ENCODE results near the gene MRPS22.

The MRPS22 gene

DNA sequence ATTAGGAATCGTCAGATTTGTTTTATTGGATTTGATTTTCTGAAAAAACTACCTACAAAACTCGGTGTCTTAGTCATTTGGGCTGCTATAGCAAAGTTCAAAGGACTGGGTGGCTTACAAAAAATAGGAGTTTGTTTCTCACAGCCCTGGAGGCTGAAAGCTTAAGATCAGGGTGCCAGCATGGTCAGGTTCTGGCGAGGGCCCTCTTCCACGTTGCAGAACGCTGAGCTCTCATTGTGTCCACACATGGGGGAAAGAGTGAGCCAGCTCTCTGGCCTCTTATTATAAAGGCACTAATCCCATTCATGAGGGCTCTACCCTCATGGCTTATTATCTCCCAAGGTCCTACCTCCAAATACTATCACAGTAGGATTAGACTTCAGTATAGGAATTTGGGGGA lies 40.6 kb upstream of the MRPS22 start:
- H3K36me3 ChIP-seq (ENCODE audit: insufficient read depth, low read length), result no peaks in the 10 kb centered on the region
- H3K9ac ChIP-seq (ENCODE audit: low read depth, low read length), result no peak overlapping the region
- no peaks in the 10 kb centered on the region for H3K27me3 ChIP-seq (ENCODE audit: insufficient read depth, low read length)
- no peak overlapping the region for H3K4me3 ChIP-seq (ENCODE audit: low read length)
- WGBS, result 93% methylated on average over 5 of the region's 5 CpGs
- no peak overlapping the region for H3K27ac ChIP-seq (ENCODE audit: low read depth, low read length)
- no peaks in the 10 kb centered on the region for H3K9me3 ChIP-seq (ENCODE audit: insufficient read depth, low read depth, low read length)
- 0 out of 2 replicates have a peak, but pooled peaks cover 6% of the 10 kb centered on the region for H3K4me1 ChIP-seq (ENCODE audit: insufficient read depth, low read length)

DNA sequence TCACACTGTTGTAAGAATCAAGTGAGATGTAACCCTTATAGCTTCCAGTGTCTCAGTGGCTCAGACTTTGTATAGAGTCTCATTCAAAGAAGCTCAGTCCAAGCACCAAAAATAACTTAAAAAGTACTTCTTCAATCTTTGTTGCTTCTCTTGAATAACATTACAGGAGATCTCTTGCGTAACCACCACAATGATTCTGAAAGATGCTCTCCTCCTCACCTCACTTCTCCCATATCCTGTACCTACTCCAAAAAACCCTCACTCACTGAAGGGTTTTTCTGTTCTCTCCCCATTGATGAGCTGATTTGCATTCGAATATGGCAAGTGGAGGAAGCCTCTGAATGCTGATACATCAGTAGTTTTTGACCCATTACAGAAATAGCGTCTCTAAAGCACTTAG lies 39.4 kb upstream of the MRPS22 start:
- WGBS, result 74% methylated on average over 3 of the region's 3 CpGs
- Histone ChIP-seq H3K4me1 (ENCODE audit: insufficient read depth, low read length) (peaks cover 6% of the 10 kb centered on the region; the same call in 1 of the 2 replicates), H3K36me3 (ENCODE audit: insufficient read depth, low read length) (no peaks in the 10 kb centered on the region), H3K9ac (ENCODE audit: low read depth, low read length) (no peak overlapping the region), H3K27me3 (ENCODE audit: insufficient read depth, low read length) (no peaks in the 10 kb centered on the region), H3K9me3 (ENCODE audit: insufficient read depth, low read depth, low read length) (no peaks in the 10 kb centered on the region), H3K27ac (ENCODE audit: low read depth, low read length) (no peak overlapping the region), H3K4me3 (ENCODE audit: low read length) (no peak overlapping the region)

- H3K9me3 ChIP-seq (ENCODE audit: insufficient read depth, low read depth, low read length), result no peaks in the 10 kb centered on the region
- H3K4me3 ChIP-seq (ENCODE audit: low read length), result no peak overlapping the region
- H3K36me3 ChIP-seq (ENCODE audit: insufficient read depth, low read length), result no peaks in the 10 kb centered on the region
- WGBS, result 89% methylated on average over 2 of the region's 2 CpGs
- H3K27me3 ChIP-seq (ENCODE audit: insufficient read depth, low read length), result no peaks in the 10 kb centered on the region
- no peak overlapping the region for H3K27ac ChIP-seq (ENCODE audit: low read depth, low read length)
- no peak overlapping the region for H3K9ac ChIP-seq (ENCODE audit: low read depth, low read length)
- peaks cover 4% of the 10 kb centered on the region; the same call in 1 of the 2 replicates for H3K4me1 ChIP-seq (ENCODE audit: insufficient read depth, low read length)
These were observed 37.7 kb upstream of the MRPS22 start for GRCh38 chr3:139306078-139306477.

DNA sequence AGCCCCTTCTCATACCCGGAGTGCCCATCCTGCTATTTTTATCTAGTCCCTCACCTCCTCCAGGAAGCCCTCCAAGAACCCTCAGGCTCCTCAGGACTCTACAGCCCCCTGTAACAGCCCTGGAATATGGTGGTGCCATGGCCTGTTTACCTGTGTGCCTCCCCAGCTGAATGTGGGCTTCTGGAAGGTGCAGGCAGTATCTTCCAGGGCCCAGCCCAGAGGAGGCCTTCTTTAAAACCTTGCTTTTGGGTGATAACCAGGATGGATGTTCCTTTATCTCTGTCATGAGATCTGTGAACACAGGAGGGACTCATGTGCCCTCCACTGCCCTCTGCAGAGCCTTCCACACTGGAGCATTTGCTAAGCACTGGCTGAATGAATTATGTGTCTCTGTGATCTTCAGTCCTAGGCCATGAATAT lies 36.7 kb upstream of the MRPS22 start:
- WGBS, result 91% methylated on average over 1 of the region's 1 CpG
- Histone ChIP-seq H3K9me3 (ENCODE audit: insufficient read depth, low read depth, low read length) (no peaks in the 10 kb centered on the region), H3K9ac (ENCODE audit: low read depth, low read length) (no peak overlapping the region), H3K27me3 (ENCODE audit: insufficient read depth, low read length) (no peaks in the 10 kb centered on the region), H3K27ac (ENCODE audit: low read depth, low read length) (no peak overlapping the region), H3K36me3 (ENCODE audit: insufficient read depth, low read length) (no peaks in the 10 kb centered on the region), H3K4me1 (ENCODE audit: insufficient read depth, low read length) (peaks cover 4% of the 10 kb centered on the region; the same call in 1 of the 2 replicates), H3K4me3 (ENCODE audit: low read length) (no peak overlapping the region)

GRCh38 chr3:139307601-139308555 lies 35.9 kb upstream of the MRPS22 start:
- Histone ChIP-seq H3K4me3 (ENCODE audit: low read length) (no peak overlapping the region), H3K27me3 (ENCODE audit: insufficient read depth, low read length) (no peaks in the 10 kb centered on the region), H3K4me1 (ENCODE audit: insufficient read depth, low read length) (peaks cover 4% of the 10 kb centered on the region; the same call in 1 of the 2 replicates), H3K27ac (ENCODE audit: low read depth, low read length) (no peak overlapping the region), H3K9me3 (ENCODE audit: insufficient read depth, low read depth, low read length) (no peaks in the 10 kb centered on the region), H3K9ac (ENCODE audit: low read depth, low read length) (no peak overlapping the region), H3K36me3 (ENCODE audit: insufficient read depth, low read length) (no peaks in the 10 kb centered on the region)
- WGBS, result 92% methylated on average over 6 of the region's 6 CpGs

DNA sequence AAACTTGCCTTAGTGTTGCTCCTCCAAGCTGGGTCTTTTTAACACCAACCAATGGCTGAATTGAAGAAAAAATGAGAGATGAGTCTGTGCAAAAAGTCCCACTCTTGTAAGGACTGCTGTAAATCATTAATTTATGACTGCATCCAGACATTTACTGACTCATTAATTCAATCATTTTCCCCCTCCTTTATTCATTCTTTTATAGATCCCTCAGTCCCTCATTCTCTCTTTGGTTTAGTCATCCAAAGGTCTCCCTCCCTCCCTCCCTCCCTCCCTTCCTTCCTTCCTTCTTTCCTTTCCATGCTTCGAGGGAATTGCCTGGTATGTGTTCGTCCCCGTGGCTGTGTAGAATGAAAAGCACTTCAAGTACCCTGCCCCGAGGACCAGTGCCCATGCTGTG lies 35.3 kb upstream of the MRPS22 start:
- Histone ChIP-seq H3K4me3 (ENCODE audit: low read length) (no peak overlapping the region), H3K36me3 (ENCODE audit: insufficient read depth, low read length) (no peaks in the 10 kb centered on the region), H3K27me3 (ENCODE audit: insufficient read depth, low read length) (no peaks in the 10 kb centered on the region), H3K4me1 (ENCODE audit: insufficient read depth, low read length) (peaks cover 4% of the 10 kb centered on the region; the same call in 1 of the 2 replicates), H3K27ac (ENCODE audit: low read depth, low read length) (no peak overlapping the region), H3K9ac (ENCODE audit: low read depth, low read length) (no peak overlapping the region), H3K9me3 (ENCODE audit: insufficient read depth, low read depth, low read length) (no peaks in the 10 kb centered on the region)
- 82% methylated on average over 4 of the region's 4 CpGs for WGBS

- Histone ChIP-seq H3K27ac (ENCODE audit: low read depth, low read length) (no peak overlapping the region), H3K36me3 (ENCODE audit: insufficient read depth, low read length) (no peaks in the 10 kb centered on the region), H3K4me1 (ENCODE audit: insufficient read depth, low read length) (peaks cover 4% of the 10 kb centered on the region; the same call in 1 of the 2 replicates), H3K27me3 (ENCODE audit: insufficient read depth, low read length) (no peaks in the 10 kb centered on the region), H3K4me3 (ENCODE audit: low read length) (no peak overlapping the region), H3K9me3 (ENCODE audit: insufficient read depth, low read depth, low read length) (no peaks in the 10 kb centered on the region), H3K9ac (ENCODE audit: low read depth, low read length) (no peak overlapping the region)
- WGBS, result 75% methylated on average over 2 of the region's 2 CpGs
These were observed 34.7 kb upstream of the MRPS22 start for GRCh38 chr3:139309061-139309591.

- Histone ChIP-seq H3K27me3 (ENCODE audit: insufficient read depth, low read length) (no peaks in the 10 kb centered on the region), H3K9ac (ENCODE audit: low read depth, low read length) (no peak overlapping the region), H3K36me3 (ENCODE audit: insufficient read depth, low read length) (no peaks in the 10 kb centered on the region), H3K4me1 (ENCODE audit: insufficient read depth, low read length) (peaks cover 4% of the 10 kb centered on the region; the same call in 1 of the 2 replicates), H3K4me3 (ENCODE audit: low read length) (no peak overlapping the region), H3K9me3 (ENCODE audit: insufficient read depth, low read depth, low read length) (no peaks in the 10 kb centered on the region), H3K27ac (ENCODE audit: low read depth, low read length) (no peak overlapping the region)
- WGBS, result 71% methylated on average over 4 of the region's 4 CpGs
These were observed 33.9 kb upstream of the MRPS22 start for GRCh38 chr3:139309880-139310279.

DNA sequence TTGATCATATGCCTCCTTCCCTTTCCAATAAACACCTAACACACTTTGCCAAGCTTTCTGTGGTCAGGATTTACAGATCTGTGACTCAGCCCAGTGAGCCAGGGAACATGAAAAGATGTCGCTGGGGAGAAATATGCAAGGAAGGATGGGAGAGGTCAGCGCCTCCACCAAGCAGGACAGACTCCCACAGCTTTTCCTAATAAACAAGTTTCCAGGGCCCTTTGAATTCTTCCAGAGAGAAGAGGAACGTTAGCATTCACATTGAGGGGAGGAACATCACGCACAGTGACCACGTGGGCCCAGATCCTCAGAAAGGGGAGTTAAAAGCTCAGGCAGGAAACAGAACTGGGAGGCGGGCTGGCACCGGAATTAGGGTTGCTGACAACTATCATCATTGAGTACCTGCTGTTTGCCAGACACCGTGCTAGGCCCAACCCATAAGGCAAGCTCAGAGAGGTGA lies 33.3 kb upstream of the MRPS22 start:
- Histone ChIP-seq H3K4me1 (ENCODE audit: insufficient read depth, low read length) (peaks cover 4% of the 10 kb centered on the region; the same call in 1 of the 2 replicates), H3K27ac (ENCODE audit: low read depth, low read length) (no peak overlapping the region), H3K9ac (ENCODE audit: low read depth, low read length) (no peak overlapping the region), H3K4me3 (ENCODE audit: low read length) (no peak overlapping the region), H3K9me3 (ENCODE audit: insufficient read depth, low read depth, low read length) (no peaks in the 10 kb centered on the region), H3K27me3 (ENCODE audit: insufficient read depth, low read length) (no peaks in the 10 kb centered on the region), H3K36me3 (ENCODE audit: insufficient read depth, low read length) (no peaks in the 10 kb centered on the region)
- 75% methylated on average over 8 of the region's 8 CpGs for WGBS

- no CpG with 5 or more reads among the region's 1 CpG for WGBS
These were observed 32.3 kb upstream of the MRPS22 start for GRCh38 chr3:139311557-139311956.

DNA sequence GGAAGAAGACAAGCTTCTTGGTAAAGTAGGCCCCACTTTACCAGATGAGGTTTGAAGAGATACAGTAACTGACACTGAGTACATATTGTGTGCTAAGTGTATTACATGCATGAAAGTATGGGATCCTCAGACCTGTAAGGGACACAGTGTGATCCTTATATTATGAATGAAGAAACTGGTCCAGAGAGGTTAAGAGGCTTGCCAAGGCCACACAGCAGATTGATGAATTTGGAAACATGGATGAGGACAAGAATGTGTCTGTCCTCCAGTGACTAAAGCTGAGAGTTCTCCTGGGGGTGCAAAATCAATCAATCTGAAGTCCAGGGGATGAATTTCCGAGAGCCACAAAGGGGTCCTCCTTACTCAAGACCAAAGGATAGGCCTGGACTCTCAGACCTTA lies 31.4 kb upstream of the MRPS22 start:
- no peaks in the 10 kb centered on the region for H3K27me3 ChIP-seq (ENCODE audit: insufficient read depth, low read length)
- no peak overlapping the region for H3K27ac ChIP-seq (ENCODE audit: low read depth, low read length)
- H3K4me3 ChIP-seq (ENCODE audit: low read length), result no peak overlapping the region
- WGBS, result 86% methylated on average over 1 of the region's 1 CpG
- H3K36me3 ChIP-seq (ENCODE audit: insufficient read depth, low read length), result no peaks in the 10 kb centered on the region
- peaks cover 4% of the 10 kb centered on the region; the same call in 1 of the 2 replicates for H3K4me1 ChIP-seq (ENCODE audit: insufficient read depth, low read length)
- no peaks in the 10 kb centered on the region for H3K9me3 ChIP-seq (ENCODE audit: insufficient read depth, low read depth, low read length)
- H3K9ac ChIP-seq (ENCODE audit: low read depth, low read length), result no peak overlapping the region

More at GRCh38 chr3:139311557-139311956, 32.3 kb upstream of the MRPS22 start:
- no peak overlapping the region for H3K4me3 ChIP-seq (ENCODE audit: low read length)
- H3K9me3 ChIP-seq (ENCODE audit: insufficient read depth, low read depth, low read length), result no peaks in the 10 kb centered on the region
- no peak overlapping the region for H3K27ac ChIP-seq (ENCODE audit: low read depth, low read length)
- H3K4me1 ChIP-seq (ENCODE audit: insufficient read depth, low read length), result peaks cover 4% of the 10 kb centered on the region; the same call in 1 of the 2 replicates
- no peaks in the 10 kb centered on the region for H3K36me3 ChIP-seq (ENCODE audit: insufficient read depth, low read length)
- no peak overlapping the region for H3K9ac ChIP-seq (ENCODE audit: low read depth, low read length)
- no peaks in the 10 kb centered on the region for H3K27me3 ChIP-seq (ENCODE audit: insufficient read depth, low read length)
